Subcutaneous abdominal adipose tissue (tissue), 5 donors: ENCODE data around the gene CPA4.
"Not testable (repeated sequence)": the region's sequence is repeated elsewhere in the genome, so short reads cannot be mapped to it uniquely, and the experiment has no call there.

Source experiments
- H3K27ac ChIP-seq: one replicate; pipeline ENCODE4 v1.7.0; 2013; ENCODE audit warnings: low read depth, mild to moderate bottlenecking, inconsistent platforms, low read length, moderate library complexity
- H3K27me3 ChIP-seq, 5 donors: one replicate each; pipeline ENCODE4 v1.7.0; 2013; ENCODE audit warnings: low read length in 5 of 5, inconsistent platforms in 1 of 5; ENCODE audit not compliant: control insufficient read depth in 5 of 5, insufficient read depth in 4 of 5
- H3K36me3 ChIP-seq, 5 donors: one replicate each; pipeline ENCODE4 v1.7.0; 2013; ENCODE audit warnings: low read length in 5 of 5; ENCODE audit not compliant: control insufficient read depth in 5 of 5, insufficient read depth in 5 of 5
- H3K4me1 ChIP-seq, 5 donors: one replicate each; pipeline ENCODE4 v1.7.0; 2013; ENCODE audit warnings: low read length in 5 of 5, mild to moderate bottlenecking in 3 of 5, moderate library complexity in 1 of 5; ENCODE audit not compliant: control insufficient read depth in 5 of 5, insufficient read depth in 5 of 5
- H3K4me3 ChIP-seq, 5 donors: one replicate each; pipeline ENCODE4 v1.7.0; 2013; ENCODE audit warnings: low read length in 5 of 5, low read depth in 1 of 5
- H3K9ac ChIP-seq, 5 donors: one replicate each; pipeline ENCODE4 v1.7.0; 2013; ENCODE audit warnings: low read length in 5 of 5, mild to moderate bottlenecking in 4 of 5, moderate library complexity in 3 of 5
- H3K9me3 ChIP-seq, 5 donors: one replicate each; pipeline ENCODE4 v1.7.0; 2013; ENCODE audit warnings: low read length in 5 of 5; ENCODE audit not compliant: control insufficient read depth in 5 of 5
- donor health status: healthy.
- donor health status: healthy.
- donor health status: healthy.
- donor health status: healthy.
- donor health status: healthy.

The CPA4 gene

GRCh38 chr7:130314305-130314704 lies 21.3 kb downstream of the CPA4 start:
- Histone ChIP-seq H3K27ac (no peak overlapping the region), H3K4me3 (no peak overlapping the region)

GRCh38 chr7:130319541-130319940 lies 26.6 kb downstream of the CPA4 start:
- no peak overlapping the region for H3K4me3 ChIP-seq
- no peaks in the 10 kb centered on the region for H3K27me3 ChIP-seq
- H3K4me1 ChIP-seq, result peaks cover 0 to 10% (median 0%) of the 10 kb centered on the region in 5 donors
- H3K36me3 ChIP-seq, result no peaks in the 10 kb centered on the region
- H3K27ac ChIP-seq, result no peak overlapping the region
- H3K9ac ChIP-seq, result no peak overlapping the region
- no peaks in the 10 kb centered on the region for H3K9me3 ChIP-seq

More at GRCh38 chr7:130314305-130314704, 21.3 kb downstream of the CPA4 start:
- H3K9me3 ChIP-seq, result no peaks in the 10 kb centered on the region
- peaks cover 0 to 13% (median 7%) of the 10 kb centered on the region in 5 donors for H3K4me1 ChIP-seq
- H3K9ac ChIP-seq, result no peak overlapping the region
- H3K27me3 ChIP-seq, result no peaks in the 10 kb centered on the region
- no peaks in the 10 kb centered on the region for H3K36me3 ChIP-seq

GRCh38 chr7:130321542-130322229 lies 28.7 kb downstream of the CPA4 start:
- H3K36me3 ChIP-seq, H3K4me1 ChIP-seq, H3K4me3 ChIP-seq, H3K27ac ChIP-seq, H3K9ac ChIP-seq, H3K27me3 ChIP-seq, H3K9me3 ChIP-seq: not testable (repeated sequence)

GRCh38 chr7:130322615-130323014 lies 29.7 kb downstream of the CPA4 start:
- H3K4me1 ChIP-seq, result peaks cover 0 to 10% (median 0%) of the 10 kb centered on the region in 5 donors
- H3K27ac ChIP-seq, result no peak overlapping the region

GRCh38 chr7:130324306-130324943 lies 31.5 kb downstream of the CPA4 start:
- no peaks in the 10 kb centered on the region for H3K27me3 ChIP-seq
- no peaks in the 10 kb centered on the region for H3K36me3 ChIP-seq
- H3K4me1 ChIP-seq, result peaks cover 0 to 1% (median 0%) of the 10 kb centered on the region in 5 donors
- H3K9ac ChIP-seq, result no peak overlapping the region
- no peak overlapping the region for H3K4me3 ChIP-seq
- no peak overlapping the region for H3K27ac ChIP-seq
- no peaks in the 10 kb centered on the region for H3K9me3 ChIP-seq

More at GRCh38 chr7:130322615-130323014, 29.7 kb downstream of the CPA4 start:
- Histone ChIP-seq H3K9me3 (no peaks in the 10 kb centered on the region), H3K9ac (no peak overlapping the region), H3K27me3 (no peaks in the 10 kb centered on the region), H3K4me3 (no peak overlapping the region), H3K36me3 (no peaks in the 10 kb centered on the region)

GRCh38 chr7:130329681-130330080 lies 36.7 kb downstream of the CPA4 start:
- H3K27me3 ChIP-seq, result no peaks in the 10 kb centered on the region

GRCh38 chr7:130332259-130333053 lies 39.5 kb downstream of the CPA4 start:
- H3K27me3 ChIP-seq, result no peaks in the 10 kb centered on the region
- H3K9ac ChIP-seq, result no peak overlapping the region
- peaks cover 0 to 19% (median 7%) of the 10 kb centered on the region in 5 donors for H3K4me1 ChIP-seq
- no peaks in the 10 kb centered on the region for H3K9me3 ChIP-seq
- H3K27ac ChIP-seq, result no peak overlapping the region
- H3K4me3 ChIP-seq, result no peak overlapping the region
- no peaks in the 10 kb centered on the region for H3K36me3 ChIP-seq

More at GRCh38 chr7:130329681-130330080, 36.7 kb downstream of the CPA4 start:
- H3K9me3 ChIP-seq, result no peaks in the 10 kb centered on the region
- H3K9ac ChIP-seq, result no peak overlapping the region
- no peak overlapping the region for H3K4me3 ChIP-seq
- H3K4me1 ChIP-seq, result peaks cover 0 to 15% (median 7%) of the 10 kb centered on the region in 5 donors
- no peaks in the 10 kb centered on the region for H3K36me3 ChIP-seq
- H3K27ac ChIP-seq, result no peak overlapping the region

GRCh38 chr7:130333832-130334231 lies 40.9 kb downstream of the CPA4 start:
- Histone ChIP-seq H3K9ac (no peak overlapping the region), H3K36me3 (no peaks in the 10 kb centered on the region), H3K9me3 (no peaks in the 10 kb centered on the region), H3K27me3 (no peaks in the 10 kb centered on the region), H3K4me3 (no peak overlapping the region), H3K4me1 (peaks cover 0 to 19% (median 7%) of the 10 kb centered on the region in 5 donors), H3K27ac (no peak overlapping the region)

- no peaks in the 10 kb centered on the region for H3K9me3 ChIP-seq
Observed at GRCh38 chr7:130334274-130334673, 41.3 kb downstream of the CPA4 start.

More at GRCh38 chr7:130334274-130334673, 41.3 kb downstream of the CPA4 start:
- Histone ChIP-seq H3K36me3 (no peaks in the 10 kb centered on the region), H3K4me3 (peak overlapping the region in 2 of 5 donors; percentile 18 to 19), H3K27ac (no peak overlapping the region), H3K27me3 (no peaks in the 10 kb centered on the region), H3K9ac (no peak overlapping the region), H3K4me1 (peaks cover 0 to 19% (median 7%) of the 10 kb centered on the region in 5 donors)
